ENCODE data around the gene STXBP6. TPM values are rescaled to one million over a fixed set of nuclear protein-coding genes. Genes with fewer than 3 reads are reported as not detected.
"Not testable (repeated sequence)": the region's sequence is repeated elsewhere in the genome, so short reads cannot be mapped to it uniquely, and the experiment has no call there.

Gene STXBP6
- polyA plus RNA-seq, 10 donors, result 14.4 to 28.2 (median 20.9) TPM

DNA sequence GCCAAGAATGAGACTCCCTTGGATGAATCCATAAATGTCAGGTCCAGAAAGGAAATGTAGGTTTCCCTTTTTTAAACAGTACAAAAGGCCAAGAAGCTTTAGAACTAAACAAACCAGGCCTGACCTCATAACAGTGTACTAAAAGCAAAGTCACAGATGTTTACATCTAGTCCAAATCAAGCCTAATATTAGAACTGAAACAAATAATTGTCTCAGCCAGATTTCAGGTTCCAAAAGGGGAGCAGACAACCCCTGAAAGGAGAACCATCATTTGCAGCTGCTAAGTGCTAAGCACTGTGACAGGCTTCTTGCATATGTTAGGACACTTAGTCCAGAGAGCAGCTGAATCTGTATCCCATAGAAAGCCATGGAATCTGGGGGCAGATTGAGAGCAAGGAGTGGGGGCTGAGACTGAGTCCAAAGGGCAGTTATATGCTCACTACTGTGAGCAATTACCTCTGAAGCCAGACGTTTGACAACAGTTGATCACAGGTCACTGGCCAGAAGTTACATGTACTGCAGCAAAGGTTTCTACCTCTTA lies 90.1 kb downstream of the STXBP6 start:
- DNase-seq, result peak; percentile 67 to 90 (median 74)

- DNase-seq, result no peak
Observed at GRCh38 chr14:24958271-24958670, 91.7 kb downstream of the STXBP6 start.

DNA sequence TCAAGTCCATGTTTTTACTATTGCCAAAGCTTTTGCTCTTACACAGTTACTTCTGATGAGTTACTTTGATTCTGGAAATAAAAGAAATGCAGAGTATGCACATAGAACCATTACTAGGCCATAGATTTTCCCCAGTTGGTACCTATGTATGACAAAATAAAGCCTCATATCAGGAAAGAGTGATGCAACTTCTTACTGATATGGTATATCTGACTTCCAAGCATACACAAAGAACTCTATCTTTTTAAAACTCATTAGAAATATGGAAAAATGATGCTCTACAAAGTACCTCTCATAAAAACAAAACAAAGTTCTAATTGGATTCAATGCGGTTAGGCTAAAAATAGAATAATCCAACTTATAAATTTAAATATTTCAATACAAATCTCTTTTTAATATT lies 92.1 kb downstream of the STXBP6 start:
- DNase-seq, result no peak

GRCh38 chr14:24956104-24956503 lies 93.8 kb downstream of the STXBP6 start:
- DNase-seq, result no peak

DNA sequence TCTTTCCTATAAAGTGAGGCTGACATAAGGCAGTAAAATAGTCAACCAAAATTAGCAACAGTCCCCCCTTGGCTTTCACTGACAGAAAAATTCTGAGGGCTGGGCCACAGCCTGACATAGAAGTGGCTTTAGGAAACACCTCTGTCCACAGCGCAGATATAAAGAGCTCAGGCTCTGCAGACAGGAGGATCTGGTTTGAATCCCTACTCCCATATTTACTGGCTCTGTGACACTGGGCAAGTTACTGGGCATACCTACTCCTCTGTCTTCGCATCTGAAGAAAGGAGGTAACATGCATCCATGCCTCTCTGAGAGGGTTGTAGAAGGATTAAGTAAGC lies 95.3 kb downstream of the STXBP6 start:
- no peak for DNase-seq

DNA sequence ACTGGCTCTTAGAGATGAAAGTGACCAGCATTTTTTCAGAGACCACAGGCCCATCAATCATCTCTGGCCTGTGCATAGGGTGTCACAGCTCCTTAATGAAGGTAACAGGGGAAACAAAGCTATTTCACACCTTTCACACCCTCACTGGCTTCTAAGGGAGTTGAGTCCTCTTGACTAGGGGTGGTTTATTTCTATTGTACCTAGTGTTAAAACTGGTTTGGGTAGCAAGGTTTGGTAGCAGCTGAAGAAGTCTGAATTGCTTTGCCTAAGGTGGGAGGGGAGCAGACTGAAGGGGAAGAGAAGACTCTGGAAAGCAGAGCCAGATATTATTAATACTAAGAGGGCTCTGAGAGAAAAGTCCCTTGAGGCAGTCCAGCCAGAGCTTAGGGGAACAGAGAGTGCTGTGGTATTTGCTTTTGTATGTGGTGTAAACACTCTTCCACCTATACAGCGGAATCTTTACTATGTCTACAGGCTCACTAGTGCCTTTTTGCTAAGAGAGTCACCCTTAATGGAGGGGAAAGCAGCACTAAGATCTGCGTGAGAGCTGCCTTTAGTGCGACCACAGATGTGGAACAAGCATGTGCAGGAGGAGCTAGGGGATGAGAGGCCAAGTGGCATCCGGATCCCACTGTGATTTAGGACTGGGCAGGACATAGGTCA lies 95.8 kb downstream of the STXBP6 start:
- DNase-seq, result no peak

GRCh38 chr14:24952851-24953666 lies 96.9 kb downstream of the STXBP6 start:
- DNase-seq, result no peak

GRCh38 chr14:24948261-24948847 lies 101.6 kb downstream of the STXBP6 start:
- DNase-seq, result no peak

GRCh38 chr14:24947131-24947530 lies 102.8 kb downstream of the STXBP6 start:
- no peak for DNase-seq

GRCh38 chr14:24944800-24945199 lies 105.1 kb downstream of the STXBP6 start:
- DNase-seq, result no peak

DNA sequence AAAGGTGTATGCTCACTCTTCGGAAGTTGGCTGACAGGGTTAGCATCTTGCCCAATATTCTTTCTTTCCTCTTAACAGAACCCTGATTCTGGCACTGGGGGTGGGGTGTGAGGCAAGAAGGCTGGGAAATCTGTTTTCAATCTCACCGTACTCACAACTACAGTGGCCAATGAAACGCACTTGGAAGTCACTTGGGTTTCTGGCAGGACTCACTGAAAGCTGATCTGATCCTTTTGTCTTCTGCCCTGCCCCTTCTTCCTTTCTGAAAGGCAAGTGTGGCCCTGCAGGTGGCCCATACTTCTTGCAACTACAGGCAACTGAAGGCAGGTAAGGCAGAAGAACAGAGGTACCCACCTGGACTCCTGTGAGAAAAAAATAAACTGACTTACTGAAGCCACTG lies 106.9 kb downstream of the STXBP6 start:
- no peak for DNase-seq

DNA sequence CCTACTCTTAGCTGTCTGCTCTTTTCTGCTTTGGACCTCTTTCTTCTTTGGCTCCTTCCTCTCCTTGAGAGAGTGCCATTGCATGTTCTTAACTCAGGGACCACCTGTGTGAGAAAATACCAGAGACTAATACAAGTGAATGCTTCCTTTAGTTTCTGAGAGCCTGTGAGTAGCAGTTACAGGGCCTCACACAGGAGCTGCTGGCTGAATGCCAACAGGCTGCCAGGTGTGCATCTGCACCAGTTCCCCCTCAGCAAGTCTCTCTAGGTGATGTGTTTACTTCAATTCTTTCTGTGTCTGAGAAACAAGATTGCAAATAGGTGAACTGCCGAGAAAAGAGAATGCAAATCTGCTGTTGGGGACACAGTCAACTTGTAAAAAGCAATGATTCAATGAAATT lies 108.2 kb downstream of the STXBP6 start:
- DNase-seq, result no peak

DNA sequence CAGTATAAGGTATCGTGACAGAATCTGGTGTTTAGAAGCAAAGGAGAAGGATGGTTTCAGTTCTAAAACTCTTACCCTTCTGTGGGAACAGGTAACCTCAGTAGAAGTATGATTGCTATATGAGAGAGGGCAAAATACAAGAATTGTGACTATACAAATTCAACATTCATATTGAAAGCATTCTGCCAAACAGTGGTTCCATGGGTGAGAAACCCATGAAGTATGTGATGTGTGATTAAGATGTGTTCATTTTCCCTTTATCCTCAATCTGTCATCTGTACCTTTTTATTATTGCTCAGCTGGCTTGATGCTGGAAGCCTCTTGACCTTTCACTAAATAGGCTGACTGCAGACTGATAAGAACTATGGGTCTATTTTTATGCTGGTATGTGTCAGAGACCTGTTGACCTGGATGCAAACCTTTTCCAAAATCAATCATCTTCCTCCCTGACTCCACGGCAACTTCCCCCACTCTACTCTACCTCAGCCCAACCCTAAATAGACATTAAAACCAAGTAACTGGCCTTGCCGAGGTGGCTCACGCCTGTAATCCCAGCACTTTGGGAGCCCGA lies 109.6 kb downstream of the STXBP6 start:
- DNase-seq, result no peak

DNA sequence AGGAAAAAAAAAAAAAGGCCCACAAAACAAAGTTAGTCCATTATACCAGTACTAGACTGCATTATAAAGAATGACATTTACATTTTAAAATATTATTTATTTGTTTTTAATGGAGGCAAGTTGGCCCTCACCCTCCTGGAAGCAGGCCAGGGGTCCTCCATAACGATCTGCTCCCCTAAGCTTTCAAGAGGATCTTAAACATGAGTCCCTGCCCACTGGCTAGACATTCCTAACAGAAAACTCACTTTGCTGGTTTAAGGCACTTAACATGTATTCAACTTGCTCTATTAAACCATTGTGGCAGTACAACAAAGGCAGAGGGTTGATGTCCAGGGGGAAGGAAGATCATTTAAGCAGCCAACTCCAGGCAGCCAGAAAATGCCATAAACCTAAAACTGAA lies 111.4 kb downstream of the STXBP6 start:
- DNase-seq, result no peak

GRCh38 chr14:24937300-24937699 lies 112.6 kb downstream of the STXBP6 start:
- no peak for DNase-seq

GRCh38 chr14:24936773-24937172 lies 113.2 kb downstream of the STXBP6 start:
- not testable (repeated sequence) for DNase-seq

DNA sequence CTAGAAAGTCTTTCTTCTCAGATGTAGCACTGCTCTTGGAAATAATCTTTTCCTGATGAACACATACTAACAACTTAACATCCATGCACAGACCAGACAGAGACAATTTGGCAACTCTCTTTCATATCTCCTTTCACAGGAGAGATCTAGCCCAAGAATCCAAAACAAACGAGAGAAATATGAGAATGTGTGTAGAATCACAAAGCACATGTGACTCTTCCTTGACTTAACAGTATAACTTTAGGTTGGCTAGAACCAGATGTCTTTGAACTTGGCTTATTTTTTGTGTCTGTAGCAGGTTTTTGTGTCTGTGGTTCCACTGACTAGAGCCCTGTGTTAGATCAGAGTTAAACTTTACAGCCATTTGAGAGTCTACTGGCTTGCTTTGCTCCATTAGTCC lies 114.2 kb downstream of the STXBP6 start:
- no peak for DNase-seq

- no peak for DNase-seq
Observed at GRCh38 chr14:24928386-24928900, 121.5 kb downstream of the STXBP6 start.

DNA sequence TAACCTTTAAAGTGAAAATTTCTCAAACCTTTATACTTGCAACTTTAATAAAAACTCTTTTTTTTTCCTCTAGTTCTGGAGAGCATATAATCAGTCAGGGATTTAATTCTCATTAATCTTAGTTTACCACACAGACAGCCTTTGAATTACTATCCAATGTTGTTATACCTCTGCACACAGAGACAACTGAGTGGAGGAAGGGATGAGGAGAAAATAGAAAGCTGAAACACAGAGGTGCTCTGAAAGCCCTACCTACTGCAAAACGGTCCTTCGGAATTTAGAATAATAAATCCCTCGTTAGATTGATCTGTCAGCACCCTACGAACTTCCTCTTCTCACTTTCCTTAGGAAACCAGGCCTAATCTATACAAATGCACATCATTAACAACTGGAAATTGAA lies 122.1 kb downstream of the STXBP6 start:
- no peak for DNase-seq

DNA sequence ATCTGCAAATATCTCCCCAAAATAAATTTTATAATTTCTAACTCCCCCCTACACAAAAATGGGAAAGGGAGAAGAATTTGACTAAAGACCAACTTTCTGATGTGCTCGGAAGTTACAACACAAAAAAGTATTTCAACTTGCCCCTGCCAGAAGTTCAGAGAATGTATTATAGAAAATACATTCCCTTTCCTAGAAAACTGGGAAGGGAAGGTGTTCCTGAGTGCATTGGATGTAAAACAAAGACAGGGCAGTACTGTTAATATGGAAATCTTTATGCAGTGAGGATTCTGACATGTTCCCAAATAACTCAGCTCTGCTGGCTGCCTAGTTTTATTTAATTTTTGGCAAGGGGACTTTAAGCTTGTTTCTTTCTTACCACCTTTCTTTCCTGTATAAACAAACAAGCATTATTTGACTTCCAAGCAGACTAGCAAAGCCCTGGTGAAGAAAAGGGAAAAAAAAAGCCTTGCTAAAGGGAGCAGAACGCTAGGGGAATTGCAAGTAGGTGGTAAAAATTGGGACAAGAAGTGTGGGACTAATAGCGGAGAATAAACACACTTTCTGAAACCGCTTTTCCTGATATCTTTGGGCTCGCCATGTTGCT lies 124.1 kb downstream of the STXBP6 start:
- DNase-seq, result peak in 2 of 3 donors; percentile 25 to 29

DNA sequence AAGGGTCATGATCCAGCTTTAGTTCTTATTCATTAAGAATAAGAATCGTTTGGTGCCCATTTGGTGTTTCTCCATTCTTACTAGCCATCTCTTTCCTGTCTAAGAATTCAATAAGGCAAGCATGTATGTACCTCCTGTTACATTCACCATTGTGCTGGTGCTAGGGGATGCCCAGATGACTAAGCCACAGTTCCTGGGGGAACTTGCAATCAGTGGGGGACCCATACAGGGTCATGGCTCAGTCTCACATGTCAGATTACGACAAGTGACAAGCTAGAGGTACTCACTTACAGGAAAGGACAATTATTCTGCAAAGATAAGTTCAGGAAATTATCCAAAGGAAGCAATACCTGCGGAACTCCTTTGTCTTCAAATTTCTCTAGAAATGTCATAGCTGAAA lies 125.4 kb downstream of the STXBP6 start:
- no peak for DNase-seq

GRCh38 chr14:24921903-24922302 lies 128.0 kb downstream of the STXBP6 start:
- DNase-seq, result peak in 1 of 3 donors; percentile 33

Measured in muscle of back (tissue), 11 donors.